CD14-positive monocyte (primary cell): ENCODE measurements around the gene MARS1. TPM values are rescaled to one million over a fixed set of nuclear protein-coding genes. Genes with fewer than 3 reads are reported as not detected.

Experiments
- DNase-seq, 3 donors: peaks; one replicate each; pipeline ENCODE4 v3.0.0-alpha.2; 2011 to 2022
- H2AFZ ChIP-seq: 2 replicates; pipeline ENCODE4 v1.6.0; 2012; ENCODE audit warnings: mild to moderate bottlenecking, low read depth, low read length, inconsistent platforms; ENCODE audit not compliant: insufficient read depth, poor library complexity, severe bottlenecking
- H3K27ac ChIP-seq, 2 donors: 1 replicate in 1 of 2; 2 replicates in 1 of 2; pipeline ENCODE4 v1.5.1; 2012 to 2013; ENCODE audit warnings: low read length in 2 of 2, control low read depth in 1 of 2, inconsistent platforms in 1 of 2, low read depth in 1 of 2, mild to moderate bottlenecking in 1 of 2
- H3K27me3 ChIP-seq, 2 donors: one replicate each; pipeline versions ENCODE4 v1.6.0 to v1.6.1; 2011 to 2013; ENCODE audit warnings: low read length in 2 of 2; ENCODE audit not compliant: control insufficient read depth in 2 of 2, insufficient read depth in 2 of 2
- H3K36me3 ChIP-seq, 2 donors: replicated peaks in 1 of 2; 1 replicate in 1 of 2; 2 replicates in 1 of 2; pipeline versions ENCODE4 v1.5.1 to v1.6.1; 2012 to 2013; ENCODE audit warnings: low read length in 2 of 2, control low read depth in 1 of 2, inconsistent platforms in 1 of 2, mild to moderate bottlenecking in 1 of 2; ENCODE audit not compliant: insufficient read depth in 2 of 2, control insufficient read depth in 1 of 2
- H3K4me1 ChIP-seq, 2 donors: 1 replicate in 1 of 2; 2 replicates in 1 of 2; pipeline versions ENCODE4 v1.5.1 to v1.6.1; 2012 to 2013; ENCODE audit warnings: low read length in 2 of 2, control low read depth in 1 of 2, inconsistent platforms in 1 of 2, mild to moderate bottlenecking in 1 of 2, moderate library complexity in 1 of 2; ENCODE audit not compliant: insufficient read depth in 2 of 2, control insufficient read depth in 1 of 2
- H3K4me2 ChIP-seq: replicated peaks from 2 replicates; pipeline ENCODE3; 2012; ENCODE audit warnings: low read length, moderate library complexity, mild to moderate bottlenecking; ENCODE audit not compliant: poor library complexity, severe bottlenecking; ENCODE audit errors: extremely low read depth
- H3K4me3 ChIP-seq, 3 experiments: fragments of 200-600 bp in 1 of 3; sonication (generic) in 1 of 3; replicated peaks in 1 of 3; 1 replicate in 2 of 3; 2 replicates in 1 of 3; pipeline ENCODE4 v1.5.1; 2011 to 2013; ENCODE audit warnings: low read length in 3 of 3, mild to moderate bottlenecking in 3 of 3, control low read depth in 2 of 3, low read depth in 2 of 3, inconsistent platforms in 1 of 3, moderate library complexity in 1 of 3
- H3K79me2 ChIP-seq: 2 replicates; pipeline ENCODE4 v1.6.0; 2012; ENCODE audit warnings: mild to moderate bottlenecking, control low read depth, inconsistent platforms, low read length, moderate library complexity; ENCODE audit not compliant: insufficient read depth
- H3K9ac ChIP-seq: 2 replicates; pipeline ENCODE4 v1.6.0; 2017; ENCODE audit warnings: low read length, mild to moderate bottlenecking; ENCODE audit not compliant: insufficient read depth, poor library complexity, severe bottlenecking
- H3K9me3 ChIP-seq, 2 donors: replicated peaks in 1 of 2; 1 replicate in 1 of 2; 2 replicates in 1 of 2; pipeline versions ENCODE4 v1.5.1 to v1.6.1; 2012 to 2013; ENCODE audit warnings: low read length in 2 of 2, control low read depth in 1 of 2; ENCODE audit not compliant: control insufficient read depth in 1 of 2, insufficient read depth in 1 of 2
- H4K20me1 ChIP-seq: 2 replicates; pipeline ENCODE4 v1.6.0; 2012; ENCODE audit warnings: mild to moderate bottlenecking, low read length, control low read depth, moderate library complexity; ENCODE audit not compliant: insufficient read depth
- H3K27ac Mint-ChIP-seq, 7 donors: one replicate each; pipeline ENCODE4 v1.8.0; 2020; ENCODE audit warnings: mild to moderate bottlenecking in 7 of 7, mixed read lengths in 7 of 7, moderate library complexity in 6 of 7, inconsistent platforms in 2 of 7
- H3K27me3 Mint-ChIP-seq, 3 donors: one replicate each; pipeline ENCODE4 v1.8.0; 2021 to 2022; ENCODE audit warnings: low read depth in 3 of 3, mild to moderate bottlenecking in 3 of 3, mixed read lengths in 3 of 3, moderate library complexity in 3 of 3, inconsistent platforms in 1 of 3
- H3K36me3 Mint-ChIP-seq, 2 donors: one replicate each; pipeline ENCODE4 v1.8.0; 2020; ENCODE audit warnings: mixed read lengths in 2 of 2, inconsistent platforms in 1 of 2, mild to moderate bottlenecking in 1 of 2
- H3K4me1 Mint-ChIP-seq: one replicate; pipeline ENCODE4 v1.8.0; 2020; ENCODE audit warnings: mild to moderate bottlenecking, mixed read lengths
- H3K4me3 Mint-ChIP-seq, 2 donors: one replicate each; pipeline ENCODE4 v1.8.0; 2020; ENCODE audit warnings: mild to moderate bottlenecking in 2 of 2, mixed read lengths in 2 of 2, moderate library complexity in 1 of 2
- H3K9me3 Mint-ChIP-seq, 7 donors: one replicate each; pipeline ENCODE4 v1.8.0; 2020 to 2022; ENCODE audit warnings: mixed read lengths in 7 of 7, mild to moderate bottlenecking in 6 of 7, moderate library complexity in 6 of 7, inconsistent platforms in 2 of 7
- WGBS: methylation state at CpG from one replicate; pipeline ENCODE4 v1.1.5; 2013; ENCODE audit warnings: missing lambda C conversion rate; ENCODE audit not compliant: insufficient coverage; 5-methylcytosine and 5-hydroxymethylcytosine counted together
- intact Hi-C, 2 donors: fragments of 100-400 bp; cut with micrococcal nuclease; formaldehyde crosslinking; loops; one replicate each; pipeline versions ENCODE4 v1.15.0 to v1.15.1; 2023
- polyA plus RNA-seq, 3 donors: library from polyadenylated mRNA; depleted of rRNA in 1 of 3; unstranded in 2 of 3; stranded (reverse) in 1 of 3; fragments of 300-500 nt in 2 of 3; fragments of >200 nt in 1 of 3; fragmentation: Illumina TruSeq in 2 of 3; gene quantifications; 1 replicate in 2 of 3; 2 replicates in 1 of 3; pipeline ENCODE4 v1.2.3, GENCODE V29; 2012 to 2021
- TF ChIP-seq, protein P1 (sequence below): fragments of 200-600 bp; IDR thresholded peaks from one replicate; pipeline ENCODE4 v1.8.0; 2022; ENCODE audit warnings: antibody characterized with exemption, mild to moderate bottlenecking

Gene MARS1
- polyA plus RNA-seq, 3 donors: 63.5 to 164 (median 79.8) TPM

DNA sequence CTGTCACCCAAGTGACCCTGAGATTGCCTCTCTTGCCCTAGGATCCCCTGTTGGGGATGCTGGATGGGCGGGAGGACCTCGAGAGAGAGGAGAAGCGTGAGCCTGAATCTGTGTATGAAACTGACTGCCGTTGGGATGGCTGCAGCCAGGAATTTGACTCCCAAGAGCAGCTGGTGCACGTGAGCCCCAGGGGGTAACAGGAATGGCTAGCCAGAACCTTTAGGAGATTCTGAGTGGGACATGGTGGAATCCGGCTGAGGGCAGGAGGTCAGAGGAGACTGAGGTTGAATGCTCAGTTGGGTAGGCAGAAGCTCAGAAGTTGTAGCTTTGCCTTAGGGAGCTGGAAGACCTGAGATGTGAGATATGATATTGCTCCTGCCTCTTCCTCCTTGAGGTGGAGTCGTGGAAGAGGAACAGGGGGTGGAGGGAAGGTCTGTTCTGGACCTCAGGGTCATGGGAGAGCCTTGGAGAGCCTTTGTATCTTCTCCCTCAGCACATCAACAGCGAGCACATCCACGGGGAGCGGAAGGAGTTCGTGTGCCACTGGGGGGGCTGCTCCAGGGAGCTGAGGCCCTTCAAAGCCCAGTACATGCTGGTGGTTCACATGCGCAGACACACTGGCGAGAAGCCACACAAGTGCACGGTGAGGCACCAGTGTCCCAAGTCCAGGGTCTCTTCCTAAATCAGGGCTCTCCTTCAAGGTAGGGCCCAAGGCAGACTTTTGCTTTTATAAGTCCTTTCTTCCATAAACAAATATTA lies 21.9 kb upstream of the MARS1 start:
- no peak overlapping the region for H2AFZ ChIP-seq
- Mint-ChIP-seq H3K4me3 (peak overlapping the region in 1 of 2 donors; percentile 5), H3K27ac (peak overlapping the region in 2 of 7 donors; percentile 28 to 57), H3K27me3 (peaks cover 35 to 43% (median 38%) of the 10 kb centered on the region in 3 donors), H3K36me3 (peaks cover 28 to 42% of the 10 kb centered on the region in 2 donors), H3K4me1 (peaks cover 49% of the 10 kb centered on the region), H3K9me3 (peaks cover 0 to 9% (median 0%) of the 10 kb centered on the region in 7 donors)
- intact Hi-C loops: no loop called here
- no peak overlapping the region for H3K4me3 ChIP-seq
- H3K4me2 ChIP-seq: no peak overlapping the region
- no peak for DNase-seq
- no peaks in the 10 kb centered on the region for H3K79me2 ChIP-seq
- H3K27me3 ChIP-seq: peaks cover 8 to 18% of the 10 kb centered on the region in 2 donors
- TF ChIP-seq, protein P1, sequence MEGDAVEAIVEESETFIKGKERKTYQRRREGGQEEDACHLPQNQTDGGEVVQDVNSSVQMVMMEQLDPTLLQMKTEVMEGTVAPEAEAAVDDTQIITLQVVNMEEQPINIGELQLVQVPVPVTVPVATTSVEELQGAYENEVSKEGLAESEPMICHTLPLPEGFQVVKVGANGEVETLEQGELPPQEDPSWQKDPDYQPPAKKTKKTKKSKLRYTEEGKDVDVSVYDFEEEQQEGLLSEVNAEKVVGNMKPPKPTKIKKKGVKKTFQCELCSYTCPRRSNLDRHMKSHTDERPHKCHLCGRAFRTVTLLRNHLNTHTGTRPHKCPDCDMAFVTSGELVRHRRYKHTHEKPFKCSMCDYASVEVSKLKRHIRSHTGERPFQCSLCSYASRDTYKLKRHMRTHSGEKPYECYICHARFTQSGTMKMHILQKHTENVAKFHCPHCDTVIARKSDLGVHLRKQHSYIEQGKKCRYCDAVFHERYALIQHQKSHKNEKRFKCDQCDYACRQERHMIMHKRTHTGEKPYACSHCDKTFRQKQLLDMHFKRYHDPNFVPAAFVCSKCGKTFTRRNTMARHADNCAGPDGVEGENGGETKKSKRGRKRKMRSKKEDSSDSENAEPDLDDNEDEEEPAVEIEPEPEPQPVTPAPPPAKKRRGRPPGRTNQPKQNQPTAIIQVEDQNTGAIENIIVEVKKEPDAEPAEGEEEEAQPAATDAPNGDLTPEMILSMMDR: no peak
- WGBS: 85% methylated on average over 11 of the region's 14 CpGs
- H4K20me1 ChIP-seq: peaks cover 51% of the 10 kb centered on the region
- peaks cover 34 to 49% of the 10 kb centered on the region in 2 donors for H3K4me1 ChIP-seq
- H3K36me3 ChIP-seq: peaks cover 20 to 39% of the 10 kb centered on the region in 2 donors
- H3K9me3 ChIP-seq: peaks cover 0 to 2% of the 10 kb centered on the region in 2 donors
- no peak overlapping the region for H3K9ac ChIP-seq
- H3K27ac ChIP-seq: no peak overlapping the region

DNA sequence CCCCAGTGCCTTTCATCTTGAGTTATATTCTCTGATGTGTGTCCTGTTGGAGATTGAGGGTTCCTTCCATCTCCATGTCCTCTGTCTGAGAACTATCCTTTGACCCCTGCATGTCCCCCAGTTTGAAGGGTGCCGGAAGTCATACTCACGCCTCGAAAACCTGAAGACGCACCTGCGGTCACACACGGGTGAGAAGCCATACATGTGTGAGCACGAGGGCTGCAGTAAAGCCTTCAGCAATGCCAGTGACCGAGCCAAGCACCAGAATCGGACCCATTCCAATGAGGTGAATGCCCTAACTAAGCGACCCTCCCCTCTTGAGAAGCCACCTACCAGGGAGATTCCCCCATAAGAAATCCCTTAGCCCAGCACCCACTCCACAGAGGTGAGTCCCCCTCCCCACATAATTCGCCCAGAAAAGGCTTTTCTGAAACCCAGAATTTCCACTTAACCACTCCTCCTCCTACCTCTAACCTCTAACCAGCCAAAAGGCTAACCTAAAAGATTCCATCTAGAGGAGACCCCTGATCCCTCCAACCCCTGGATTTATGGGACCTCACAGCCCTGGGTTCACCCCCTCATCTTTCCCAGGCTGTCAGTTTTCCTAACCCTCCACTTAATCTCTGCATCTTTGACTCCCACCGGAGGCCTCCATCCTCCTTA lies 20.5 kb upstream of the MARS1 start:
- Histone ChIP-seq H3K36me3 (peaks cover 35 to 53% of the 10 kb centered on the region in 2 donors), H3K9ac (no peak overlapping the region), H4K20me1 (peaks cover 65% of the 10 kb centered on the region), H3K79me2 (peaks cover 7% of the 10 kb centered on the region), H3K27ac (no peak overlapping the region), H3K4me3 (no peak overlapping the region), H2AFZ (no peak overlapping the region), H3K4me2 (no peak overlapping the region), H3K27me3 (peaks cover 0 to 6% of the 10 kb centered on the region in 2 donors), H3K4me1 (peaks cover 28 to 46% of the 10 kb centered on the region in 2 donors), H3K9me3 (no peaks in the 10 kb centered on the region)
- Mint-ChIP-seq H3K27me3 (peaks cover 24 to 29% (median 25%) of the 10 kb centered on the region in 3 donors), H3K4me1 (peaks cover 50% of the 10 kb centered on the region), H3K9me3 (peaks cover 0 to 4% (median 0%) of the 10 kb centered on the region in 7 donors), H3K27ac (peak overlapping the region in 4 of 7 donors; percentile 12 to 46 (median 26)), H3K36me3 (peaks cover 41 to 54% of the 10 kb centered on the region in 2 donors), H3K4me3 (no peak overlapping the region)
- no peak for DNase-seq
- intact Hi-C loops: no loop called here
- WGBS: 94% methylated on average over 12 of the region's 12 CpGs
- TF ChIP-seq, protein P1: no peak
